Stimulated activated CD8-positive, alpha-beta memory T cell treated with anti-CD3 and anti-CD28 coated beads, Interleukin-4, amount 100 ng/mL, for 4 hours (primary cell): Measurements from ENCODE around the gene HIF3A.
"Not testable (repeated sequence)": the region's sequence is repeated elsewhere in the genome, so short reads cannot be mapped to it uniquely, and the experiment has no call there.

Experiments
- DNase-seq, 2 donors: peaks; one replicate each; pipeline ENCODE4 v3.0.0-alpha.2; 2020; ENCODE audit warnings: low read depth in 2 of 2, low spot score in 1 of 2

Gene HIF3A

DNA sequence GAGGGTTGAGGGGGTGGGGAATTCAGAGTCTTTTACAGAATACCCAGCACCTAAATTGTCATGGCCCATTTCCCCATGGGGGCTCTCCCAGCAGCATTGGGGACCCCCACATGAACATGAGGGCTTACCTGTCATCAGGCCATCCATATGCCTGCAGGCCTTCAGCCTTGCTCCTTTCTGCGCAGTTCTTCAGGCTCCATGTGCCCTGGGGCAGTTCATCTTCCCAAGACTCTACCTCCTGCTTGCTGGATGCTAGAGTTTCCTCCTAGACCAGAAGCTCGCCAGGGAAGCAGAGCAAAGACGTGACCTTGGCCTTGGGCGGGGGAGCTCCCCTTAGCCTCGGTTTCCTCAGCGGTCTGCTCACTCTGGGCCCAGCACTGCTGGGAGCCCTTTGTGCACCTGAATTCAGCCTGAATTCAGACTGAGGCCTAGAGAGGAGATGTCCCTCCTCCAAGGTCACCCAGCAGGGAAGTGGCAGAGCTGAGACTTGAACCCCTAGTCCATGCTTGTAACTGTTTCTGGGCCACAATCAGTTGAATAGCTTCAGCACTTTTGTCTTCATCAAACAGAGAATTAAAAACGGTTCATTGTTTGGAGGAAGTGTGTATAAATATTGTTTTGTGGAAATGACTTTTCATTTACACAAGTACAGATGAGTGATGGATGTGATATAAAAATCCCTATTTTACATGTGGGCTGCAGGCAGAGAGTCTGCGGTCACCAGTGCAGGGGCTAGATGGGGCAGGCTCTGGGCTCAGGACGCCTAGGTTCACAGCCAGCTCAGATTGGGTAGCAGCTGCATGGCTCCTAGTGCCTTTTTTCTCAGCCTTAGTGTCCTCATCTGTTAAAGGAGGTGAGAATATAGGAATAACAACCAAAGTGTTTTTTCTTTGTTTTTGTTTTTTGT, 59.6 kb downstream of the HIF3A start:
- DNase-seq = no peak

DNA sequence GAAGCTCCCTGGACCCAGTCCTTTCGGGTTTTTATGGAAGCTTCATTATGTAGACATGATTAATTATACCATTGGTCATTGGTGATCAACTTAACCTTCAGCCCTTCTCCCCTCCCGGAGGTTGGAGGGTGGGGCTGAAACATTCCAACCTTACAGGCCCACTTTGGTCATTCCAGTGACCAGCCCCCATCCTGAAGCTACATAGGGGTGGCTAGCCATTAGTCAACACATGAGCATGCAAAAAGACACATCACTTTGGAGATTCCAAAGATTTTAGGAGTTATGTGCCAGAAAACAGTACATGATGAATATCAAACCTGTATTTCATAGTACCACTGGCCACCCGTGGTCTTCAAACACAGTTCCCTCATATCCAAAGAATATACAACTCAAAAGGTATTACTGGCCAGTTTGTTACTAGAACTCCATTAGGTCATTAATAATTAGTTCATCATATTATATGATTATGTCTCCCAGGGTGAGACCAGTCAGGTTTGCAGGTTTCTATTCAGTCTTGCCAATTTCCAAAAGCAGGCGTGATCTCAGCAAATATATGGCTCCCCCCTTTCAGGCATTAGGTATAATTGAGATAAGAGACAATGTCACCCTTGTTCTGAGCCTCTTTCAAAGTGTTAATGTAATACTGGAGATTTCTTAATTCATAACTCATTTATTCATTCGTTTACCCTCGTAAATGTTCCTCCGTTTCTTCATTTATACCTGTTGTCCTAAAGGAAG, 61.2 kb downstream of the HIF3A start:
- no peak for DNase-seq

DNA sequence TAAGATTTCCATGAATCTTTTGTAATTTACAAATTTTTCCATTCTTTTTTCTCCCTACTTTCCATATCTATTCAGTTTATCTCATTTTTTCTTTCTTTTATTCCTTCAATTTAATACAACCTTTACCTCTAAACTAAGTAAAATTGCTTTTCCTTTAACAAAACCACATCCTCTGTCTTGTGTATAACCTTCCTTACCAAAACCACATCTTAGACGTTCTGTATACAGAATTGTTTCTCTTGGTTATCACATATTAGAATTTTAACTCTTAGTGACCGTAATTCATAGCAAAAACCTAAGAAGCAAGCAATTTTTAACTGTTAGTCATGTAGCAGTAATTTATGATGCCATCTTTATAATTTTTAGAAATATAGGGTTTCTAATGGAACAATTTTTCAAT, 65.1 kb downstream of the HIF3A start:
- no peak for DNase-seq

DNA sequence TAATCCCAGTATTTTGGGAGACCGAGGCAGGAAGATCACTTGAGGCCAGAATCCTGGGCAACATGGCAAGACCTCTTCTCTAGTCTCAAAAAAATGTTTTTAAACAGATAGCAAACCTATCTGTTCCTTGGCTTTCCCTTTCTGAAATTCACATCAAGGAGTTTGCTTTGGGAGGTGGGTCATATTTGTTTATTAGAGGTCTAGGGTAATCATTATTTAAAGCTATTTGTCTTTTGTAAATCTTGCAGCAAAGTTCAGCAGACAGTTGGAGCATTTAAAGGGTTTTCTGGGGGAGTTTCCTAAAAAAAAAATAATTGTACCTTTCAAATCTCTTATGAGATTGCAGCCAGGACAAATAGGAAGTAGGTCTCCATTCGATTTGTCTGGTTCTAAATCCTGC, 67.5 kb downstream of the HIF3A start:
- no peak for DNase-seq

DNA sequence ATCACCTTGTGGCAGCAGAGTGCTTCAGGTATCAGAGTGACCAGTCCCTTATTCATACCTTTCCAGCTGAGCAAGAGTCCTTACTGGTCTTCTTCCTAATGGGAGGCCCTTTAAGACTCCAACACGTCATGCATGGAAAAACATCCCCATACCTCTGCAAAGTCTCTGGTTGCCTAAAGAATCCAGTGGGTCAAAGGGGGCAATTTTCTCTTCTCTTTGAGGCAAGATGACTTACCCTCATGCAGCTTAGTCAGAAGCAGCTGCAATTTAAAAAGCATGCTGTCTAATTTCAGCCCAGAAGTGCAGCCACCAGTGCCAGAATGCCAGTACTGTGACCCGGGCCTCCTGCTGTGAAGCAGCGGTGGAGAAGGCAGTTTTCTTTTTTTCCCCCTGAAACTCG, 68.7 kb downstream of the HIF3A start:
- DNase-seq = no peak

DNA sequence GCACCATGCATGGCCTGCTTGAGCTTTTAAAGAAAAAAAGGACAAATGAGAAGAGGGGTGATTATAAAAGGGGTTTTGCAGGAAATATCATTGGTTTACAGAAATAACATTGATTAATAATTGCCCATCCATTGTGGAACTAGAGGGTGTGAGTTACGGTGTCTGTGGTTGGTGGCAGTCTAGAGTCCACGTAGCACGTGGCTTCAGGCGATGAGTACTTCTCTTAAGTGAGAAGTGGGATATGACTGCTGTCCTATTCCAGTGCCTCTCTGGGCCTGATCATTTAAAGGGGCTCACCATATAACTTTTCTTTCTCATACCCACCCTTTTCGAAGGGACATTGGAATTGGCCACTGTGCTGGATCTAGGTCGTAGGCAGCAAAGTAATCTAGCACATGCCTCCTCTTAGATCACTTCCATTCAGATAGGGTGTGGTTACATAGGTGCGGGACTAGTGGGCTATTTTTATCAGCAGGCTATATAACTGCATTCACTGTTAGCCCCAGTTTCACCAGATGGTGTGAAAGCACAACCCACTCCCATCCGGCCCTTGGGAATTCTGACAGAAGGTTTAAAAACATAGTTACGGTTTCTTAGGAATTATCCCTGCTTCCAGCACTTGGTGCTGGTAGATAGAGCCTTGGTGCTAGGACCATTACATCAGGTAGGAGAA, 69.9 kb downstream of the HIF3A start:
- no peak for DNase-seq

DNA sequence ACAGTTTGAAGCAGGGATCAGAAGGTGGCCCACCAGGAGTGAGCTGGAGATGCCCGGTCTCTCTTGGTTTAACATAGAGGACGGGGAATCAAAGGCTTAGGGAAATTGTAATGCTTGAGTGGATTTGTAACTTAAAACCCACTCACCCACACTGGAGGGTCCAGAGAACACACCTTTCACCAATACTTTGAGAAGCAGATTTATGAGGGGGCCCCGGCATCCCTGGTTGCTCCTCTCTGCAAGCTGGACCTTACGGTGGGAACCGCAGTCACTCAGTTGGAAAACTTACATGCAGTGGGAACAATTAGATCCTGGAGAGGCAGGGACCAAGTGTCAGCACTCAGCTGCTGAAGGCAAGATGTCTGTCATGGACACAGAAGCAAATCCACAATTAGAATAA, 70.6 kb downstream of the HIF3A start:
- no peak for DNase-seq

DNA sequence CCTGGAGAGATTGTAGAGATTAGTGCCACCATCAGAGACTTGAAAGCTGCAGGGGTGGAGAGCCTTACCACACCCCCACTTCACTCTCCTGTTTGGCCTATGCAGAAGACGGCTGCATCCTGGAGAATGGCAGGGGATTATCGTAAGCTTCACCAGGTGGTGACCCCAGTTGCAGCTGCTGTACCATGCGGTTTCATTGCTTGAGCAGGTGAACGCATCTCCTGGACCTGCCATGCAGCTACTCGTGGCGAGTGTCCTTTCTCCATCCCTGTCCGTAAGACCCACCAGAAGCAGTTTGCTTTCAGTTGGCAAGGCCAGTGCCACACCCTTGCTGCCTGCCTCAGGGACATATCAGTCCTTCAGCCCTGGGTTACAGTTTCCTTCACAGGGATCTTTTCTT, 71.3 kb downstream of the HIF3A start:
- DNase-seq = no peak

DNA sequence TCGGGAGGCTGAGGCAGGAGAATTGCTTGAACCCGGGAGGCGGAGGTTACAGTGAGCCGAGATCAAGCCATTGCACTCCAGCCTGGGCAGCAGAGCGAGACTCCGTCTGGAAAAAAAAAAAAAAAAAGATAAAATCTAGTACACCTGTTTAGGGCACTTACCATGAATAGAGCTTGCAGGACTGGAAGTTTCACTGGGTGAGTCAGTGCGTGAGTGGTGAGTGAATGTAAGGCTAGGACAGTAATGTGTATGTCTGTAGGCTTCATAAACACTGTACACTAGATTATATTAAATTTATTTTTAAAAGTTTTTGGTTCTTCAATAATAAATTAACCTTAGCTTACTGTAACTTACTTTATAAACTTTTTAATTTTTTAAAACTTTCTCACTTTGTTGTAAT, 73.0 kb downstream of the HIF3A start:
- no peak for DNase-seq

DNA sequence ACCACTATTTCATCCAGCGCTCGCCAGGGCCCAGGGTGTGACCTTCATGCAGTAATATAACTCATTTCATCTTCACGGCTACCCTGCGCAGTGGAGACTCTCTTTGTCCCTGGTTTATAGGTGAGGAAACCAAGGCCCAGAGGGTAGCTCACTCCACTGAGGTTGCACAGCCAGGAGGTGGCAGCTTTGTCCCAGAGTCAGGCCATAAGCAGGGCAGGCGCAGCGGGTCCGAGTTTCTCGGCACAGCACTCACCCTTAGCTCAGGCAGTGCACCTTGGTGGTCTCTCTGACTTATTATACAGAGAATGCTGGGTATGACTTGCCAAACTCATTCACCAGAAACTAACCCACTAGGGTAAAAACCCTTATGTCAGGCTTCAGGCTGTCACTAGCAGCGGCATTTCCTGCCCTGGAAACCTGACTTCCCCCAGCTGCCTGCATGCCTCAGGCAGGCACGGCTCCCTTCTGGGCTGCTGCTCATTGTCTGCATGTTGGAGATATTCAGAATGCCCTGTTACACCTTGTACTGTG, 74.6 kb downstream of the HIF3A start:
- DNase-seq = no peak

DNA sequence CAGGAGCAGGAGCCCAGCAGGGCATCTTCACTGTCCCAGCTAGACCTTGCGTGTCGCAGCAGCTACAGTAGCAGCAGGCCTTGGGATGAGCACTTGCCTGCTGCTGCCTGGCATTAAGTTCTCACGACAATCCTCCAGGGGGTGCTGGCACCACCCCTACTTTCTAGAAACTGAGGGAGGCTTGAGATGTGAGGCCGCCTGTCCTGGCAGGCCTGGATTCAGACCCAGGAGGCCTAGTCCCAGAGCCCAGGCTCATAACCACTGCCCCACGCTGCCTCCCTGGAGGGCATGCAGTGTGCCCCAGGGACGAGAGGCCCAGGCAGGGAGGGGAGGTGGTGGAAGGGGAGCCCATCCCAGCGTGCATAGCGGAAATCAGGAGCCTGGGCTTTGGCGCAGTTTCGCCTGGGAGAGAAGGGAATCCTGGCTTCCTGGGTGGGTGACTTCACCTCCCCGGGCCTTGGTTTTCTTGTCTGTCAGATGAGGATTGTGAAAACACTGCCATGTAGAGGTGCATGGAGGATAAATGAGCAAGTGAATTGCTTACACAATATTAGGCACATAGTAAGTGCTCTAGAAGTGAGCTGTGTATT, 76.2 kb downstream of the HIF3A start:
- DNase-seq = no peak

DNA sequence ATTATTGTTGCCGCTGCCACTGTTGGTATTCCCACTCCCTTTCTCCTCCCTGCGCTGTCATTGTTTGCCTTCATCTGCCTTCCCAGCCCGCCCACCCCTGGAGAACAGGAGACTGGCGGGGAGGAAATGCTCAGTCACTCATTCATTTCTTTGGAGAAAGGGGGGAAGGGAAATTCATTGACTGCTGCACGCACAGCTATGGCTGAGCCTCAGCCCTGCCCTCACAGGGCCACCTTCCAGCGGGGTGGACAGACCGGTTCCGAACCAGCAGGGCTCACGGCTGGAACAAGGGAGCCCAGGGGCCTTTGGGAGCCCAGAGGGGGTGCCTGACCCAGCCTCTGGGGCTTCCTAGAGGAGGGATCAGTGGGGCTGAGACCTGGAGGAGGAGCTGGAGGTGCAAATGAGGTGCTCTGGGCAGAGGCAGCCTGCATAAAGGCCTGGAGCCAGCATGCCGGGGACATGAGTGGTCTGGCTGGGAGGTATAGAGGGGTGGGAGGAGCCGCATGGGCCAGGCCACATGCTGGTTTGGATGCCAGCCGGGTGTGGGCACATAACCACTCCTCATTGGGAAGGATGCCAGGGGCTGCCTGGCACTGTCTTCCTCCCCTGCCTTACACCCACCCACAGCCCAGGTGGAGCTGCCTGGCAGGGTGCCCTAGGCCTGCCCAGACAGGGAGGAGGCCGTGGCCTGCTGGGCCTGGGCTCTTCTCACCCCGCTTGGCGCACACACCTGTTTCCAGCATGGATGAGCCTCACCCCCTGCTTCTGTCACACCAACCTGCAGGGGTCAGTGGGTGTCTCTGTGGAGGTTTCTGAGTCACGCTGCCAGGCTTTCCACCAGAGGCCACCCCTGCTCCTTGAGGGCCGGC, 76.9 kb downstream of the HIF3A start:
- no peak for DNase-seq

DNA sequence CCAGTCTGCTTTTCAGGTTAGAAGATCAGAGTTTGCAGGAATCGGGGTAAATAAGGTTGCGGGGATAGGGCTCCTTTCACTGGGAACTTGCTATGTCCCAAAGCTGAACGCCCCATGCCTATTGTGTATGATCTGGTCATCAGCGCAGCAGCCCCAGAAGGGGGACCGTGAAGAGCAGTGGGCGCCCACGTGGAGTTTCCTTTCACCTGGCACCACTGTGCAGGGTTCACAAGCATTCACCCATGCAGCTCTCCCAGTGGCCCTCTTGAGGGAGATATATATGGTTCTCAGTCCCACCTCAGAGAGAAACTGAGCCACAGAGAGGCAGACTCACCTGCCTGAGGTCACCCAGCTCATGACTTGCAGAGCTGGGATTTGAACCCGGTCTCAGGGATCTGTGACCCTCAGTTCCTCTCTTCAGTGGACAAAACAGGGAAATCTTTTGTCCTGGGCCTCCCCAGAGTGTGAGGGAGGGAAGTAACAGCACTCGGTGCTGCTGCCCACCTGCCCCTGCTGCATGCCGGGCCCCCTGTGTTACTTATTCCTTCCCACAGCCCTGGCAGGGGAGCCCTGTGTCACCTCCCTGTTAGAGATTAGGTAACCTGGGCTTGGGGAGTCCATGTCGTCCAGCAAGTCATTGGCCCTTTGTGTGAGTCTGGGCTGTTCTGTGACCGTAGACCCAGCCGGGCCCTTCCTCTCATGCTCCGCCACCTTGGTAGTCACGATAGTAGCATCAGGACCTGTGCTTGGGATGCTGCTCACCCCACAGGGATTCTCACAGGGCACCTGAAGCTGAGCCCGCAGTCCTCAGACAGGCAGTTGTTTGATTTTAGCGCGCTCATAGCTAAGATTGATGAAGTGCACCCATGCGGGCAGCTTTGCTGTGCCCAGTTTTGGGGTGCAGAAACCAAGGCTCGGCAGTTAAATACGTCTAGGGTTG, 78.0 kb downstream of the HIF3A start:
- no peak for DNase-seq

DNA sequence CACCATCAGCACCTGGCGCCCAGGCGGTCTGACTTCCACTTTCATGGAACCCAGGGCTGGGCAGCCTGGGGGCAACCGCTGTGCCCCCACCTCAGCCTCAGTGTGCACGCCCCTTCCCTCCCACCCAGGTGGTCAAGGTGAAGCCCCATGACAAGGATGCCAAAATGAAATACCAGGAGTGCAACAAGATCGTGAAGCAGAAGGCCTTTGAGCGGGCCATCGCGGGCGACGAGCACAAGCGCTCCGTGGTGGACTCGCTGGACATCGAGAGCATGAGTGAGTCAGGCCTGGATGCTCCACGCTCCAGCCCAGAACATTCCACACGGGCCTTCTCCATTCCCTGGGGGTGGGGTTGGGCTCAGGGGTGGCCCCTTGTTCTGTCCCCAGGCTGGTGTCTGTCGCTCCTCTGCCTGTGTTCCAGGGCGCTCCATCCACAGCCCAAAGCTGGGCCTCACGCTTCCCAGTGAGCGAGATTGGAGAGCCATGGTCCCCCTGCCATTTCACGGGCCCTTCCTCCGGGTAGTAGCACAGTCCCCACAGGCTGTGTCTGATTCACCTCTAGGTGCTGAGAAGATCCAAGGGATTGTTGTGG, 78.7 kb downstream of the HIF3A start:
- DNase-seq = not testable (repeated sequence)

DNA sequence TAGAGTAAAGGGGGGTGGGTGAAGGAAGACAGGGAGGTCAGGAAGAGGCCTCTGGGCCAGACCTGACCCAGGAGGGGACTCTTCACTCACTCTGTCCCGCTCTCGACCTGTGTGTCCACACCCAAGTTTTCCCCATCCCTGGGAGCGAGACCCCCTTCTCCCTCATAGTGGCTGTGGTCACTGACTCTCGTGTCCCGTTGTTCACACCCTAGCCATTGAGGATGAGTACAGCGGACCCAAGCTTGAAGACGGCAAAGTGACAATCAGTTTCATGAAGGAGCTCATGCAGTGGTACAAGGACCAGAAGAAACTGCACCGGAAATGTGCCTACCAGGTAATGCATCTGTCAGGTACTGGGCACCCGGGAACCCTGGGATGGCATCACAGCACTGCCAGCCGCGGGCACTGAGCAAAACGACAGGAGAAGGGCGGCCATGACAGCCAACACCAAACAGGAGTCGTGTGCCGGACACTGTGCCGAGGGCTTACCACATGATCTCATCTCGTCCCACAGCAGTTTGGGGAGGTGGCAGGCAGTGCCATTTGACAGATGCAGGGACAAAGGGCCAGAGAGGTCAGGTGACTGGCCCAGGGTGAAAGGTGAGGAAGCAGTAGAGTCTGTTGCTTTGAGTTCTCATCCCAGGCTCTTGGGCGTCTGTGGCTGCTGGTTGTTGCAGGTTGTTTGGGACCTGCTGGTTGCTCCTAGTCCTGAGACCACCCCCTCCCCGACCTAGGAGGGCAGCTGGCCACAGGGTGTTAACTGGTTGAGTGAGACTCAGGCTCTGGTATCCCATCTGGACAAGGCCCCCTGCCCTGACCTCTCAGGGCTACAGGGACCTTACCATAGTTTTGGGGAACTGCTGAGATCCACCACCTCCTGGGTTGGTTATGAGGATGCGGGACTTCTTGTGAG, 79.7 kb downstream of the HIF3A start:
- no peak for DNase-seq

DNA sequence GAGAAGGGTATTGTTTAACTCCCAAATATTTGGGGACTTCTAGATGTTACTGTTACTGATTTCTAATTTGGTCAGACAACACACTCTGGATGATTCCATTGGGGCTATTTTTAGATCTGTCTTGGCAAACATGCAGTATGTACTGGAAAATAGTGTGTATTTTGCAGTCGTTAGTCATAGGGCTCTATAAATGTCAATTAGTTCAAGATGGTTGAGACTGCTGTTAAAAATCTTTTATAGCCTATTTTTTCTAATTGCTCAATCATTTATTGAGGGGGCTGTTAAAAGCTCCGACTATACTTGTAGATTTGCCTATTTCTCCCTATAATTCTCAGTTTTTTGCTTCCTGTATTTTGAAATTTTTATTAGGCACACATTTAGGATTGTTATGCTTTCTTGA, 81.4 kb downstream of the HIF3A start:
- DNase-seq = no peak

DNA sequence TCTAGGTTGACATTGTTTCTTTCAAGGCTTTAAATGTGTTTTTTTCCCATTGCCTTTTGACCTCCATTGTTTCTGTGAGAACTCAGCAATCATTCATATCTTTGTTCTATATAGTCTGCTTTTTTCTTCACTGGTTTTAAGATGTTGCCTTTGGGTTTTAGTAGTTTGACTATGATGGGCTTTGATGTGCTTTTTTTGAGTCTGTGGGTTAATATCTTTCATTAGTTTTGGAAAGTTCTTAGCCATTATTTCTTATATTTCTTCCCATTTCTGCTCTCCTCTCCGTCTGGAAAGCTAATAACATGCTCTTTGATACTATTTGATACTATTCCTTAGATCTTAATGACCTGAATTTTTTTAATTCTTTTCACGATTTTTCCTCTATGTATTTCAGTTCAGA, 83.8 kb downstream of the HIF3A start:
- no peak for DNase-seq

DNA sequence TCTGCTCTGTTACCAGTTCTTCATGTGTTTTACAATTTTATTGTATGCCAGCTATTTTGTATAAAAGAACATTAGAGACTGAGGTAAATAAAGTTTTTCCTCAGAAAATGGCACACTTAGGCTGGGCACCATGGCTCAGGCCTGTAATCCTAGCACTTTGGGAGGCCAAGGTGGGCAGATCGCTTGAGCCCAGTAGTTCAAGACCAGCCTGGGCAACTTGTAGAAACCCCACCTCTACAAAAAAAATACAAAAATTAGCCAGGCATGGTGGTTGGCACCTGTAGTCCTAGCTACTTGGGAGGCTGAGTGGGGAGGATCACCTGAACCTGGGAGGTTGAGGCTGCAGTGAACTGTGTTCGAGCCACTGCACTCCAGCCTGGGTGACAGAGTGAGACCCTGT, 84.5 kb downstream of the HIF3A start:
- DNase-seq = no peak
